ENCODE measurements around the gene HBS1L.

The HBS1L gene

DNA sequence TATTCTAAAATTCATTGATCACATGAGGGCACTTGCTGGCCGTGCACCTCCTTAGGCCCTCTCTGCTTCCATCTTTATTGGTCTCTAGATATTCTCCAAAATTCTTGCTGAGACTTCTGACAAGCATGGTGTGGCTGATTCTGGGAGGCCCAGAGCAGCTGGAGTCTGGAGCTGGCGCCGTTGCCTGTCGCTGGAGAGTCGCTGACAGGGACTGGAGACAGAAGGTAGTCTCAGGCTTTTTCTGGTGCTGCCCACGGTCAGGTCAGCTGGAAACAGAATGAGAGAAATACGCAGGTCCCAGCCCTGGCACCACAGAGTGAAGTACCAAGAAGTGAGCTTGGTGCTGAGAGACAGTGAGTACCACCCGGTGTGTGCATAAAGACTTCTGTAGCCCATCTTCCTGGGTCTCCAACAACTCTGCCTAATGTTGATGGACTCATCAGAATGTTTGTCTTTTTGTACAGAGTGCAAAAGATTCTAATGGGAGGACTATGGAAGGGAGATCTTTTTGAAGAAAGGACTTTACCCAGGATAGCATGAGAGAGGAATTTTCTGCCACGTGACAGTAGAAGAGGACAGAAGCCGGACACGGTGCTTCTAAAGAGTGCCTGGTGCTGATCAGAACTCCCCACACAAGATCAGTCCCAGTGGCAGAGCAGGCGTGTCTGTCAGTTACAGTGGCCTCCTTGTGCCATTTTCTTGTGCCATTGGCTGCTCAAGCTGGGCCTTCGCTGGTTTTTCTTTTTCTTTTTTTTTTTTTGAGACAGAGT lies 102.9 kb downstream of the HBS1L start:
- DNase-seq (ENCODE audit: low read depth in 2 of 2): no peak

DNA sequence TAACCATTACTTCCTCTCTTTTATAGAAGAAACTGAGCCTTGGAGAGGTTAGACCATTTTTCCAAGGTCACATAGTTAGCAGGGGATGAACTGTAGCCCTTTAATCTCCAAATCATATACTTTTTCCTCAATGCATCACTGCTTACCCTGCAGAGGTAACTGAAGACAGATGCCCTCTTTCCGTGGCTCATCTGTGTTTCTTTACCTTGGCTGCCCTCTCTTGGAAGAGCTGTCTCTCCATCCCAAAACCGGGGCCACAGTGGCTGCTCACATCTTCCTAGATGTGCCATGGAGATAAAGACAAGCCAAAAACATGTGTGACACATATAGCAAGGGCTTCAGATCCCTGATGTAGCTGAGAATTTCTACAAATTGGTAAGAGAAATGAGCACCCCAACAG lies 104.1 kb downstream of the HBS1L start:
- DNase-seq (ENCODE audit: low read depth in 2 of 2): no peak

DNA sequence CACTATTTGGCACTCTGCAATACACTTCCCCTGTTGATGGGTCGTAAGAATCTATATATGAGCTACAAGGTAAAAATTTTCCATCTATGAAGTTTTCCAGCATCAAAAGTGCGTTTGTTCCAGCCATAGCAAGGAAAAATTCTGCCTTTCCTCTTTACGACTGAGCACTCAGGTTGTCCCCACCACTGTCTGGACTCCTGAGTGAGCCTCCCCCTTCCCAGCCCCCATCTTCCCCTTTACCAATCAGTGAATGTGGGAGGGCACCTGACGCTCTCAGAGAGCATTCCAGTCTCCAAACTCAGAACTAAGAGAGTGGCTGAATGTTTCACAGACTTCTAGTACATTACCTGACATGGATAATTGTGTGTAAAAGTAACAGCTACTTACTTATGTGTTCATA lies 104.7 kb downstream of the HBS1L start, which contains the start of gene ALDH8A1:
ALDH8A1 (minus strand) TSS at position 175 of the 400 bp plus-strand sequence; CDS start at position 127, 48 bp downstream.
- DNase-seq (ENCODE audit: low read depth in 2 of 2): no peak

DNA sequence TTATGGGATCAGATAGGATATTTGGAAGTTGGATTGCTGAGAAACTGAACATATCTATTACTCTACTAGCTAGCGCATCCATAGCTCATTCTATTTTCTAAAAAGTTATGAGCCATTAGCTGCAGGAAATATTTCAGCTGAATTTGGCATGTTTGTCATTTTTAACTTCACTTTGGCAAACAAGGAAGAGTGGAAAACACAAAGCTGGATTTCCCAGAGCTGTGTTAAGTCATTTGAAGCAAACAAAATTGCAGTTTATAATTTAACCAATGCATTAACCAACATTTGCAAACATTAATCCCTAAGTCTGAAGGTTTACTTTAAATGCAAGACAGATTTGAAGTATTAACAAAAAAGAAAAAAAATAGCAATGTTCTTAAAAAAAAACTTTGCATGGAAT lies 105.9 kb downstream of the HBS1L start:
- DNase-seq (ENCODE audit: low read depth in 2 of 2): no peak

DNA sequence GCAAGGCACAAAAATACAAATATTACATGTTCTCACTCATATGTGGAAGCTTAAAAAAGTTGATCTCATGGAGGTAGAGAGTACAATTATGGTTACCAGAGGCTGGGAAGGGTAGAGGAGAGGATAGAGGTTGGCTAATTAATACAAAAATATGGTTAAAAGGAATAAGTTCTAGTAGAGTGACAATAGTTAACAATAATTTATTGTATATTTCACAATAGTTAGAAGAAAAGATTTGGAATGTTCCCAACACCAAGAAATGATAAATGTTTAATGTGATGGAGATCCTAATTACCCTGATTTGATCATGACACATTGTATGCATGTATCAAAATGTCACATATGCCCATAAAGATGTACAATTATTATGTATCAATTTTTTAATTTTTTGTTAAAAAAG lies 106.5 kb downstream of the HBS1L start:
- no peak for DNase-seq (ENCODE audit: low read depth in 2 of 2)

DNA sequence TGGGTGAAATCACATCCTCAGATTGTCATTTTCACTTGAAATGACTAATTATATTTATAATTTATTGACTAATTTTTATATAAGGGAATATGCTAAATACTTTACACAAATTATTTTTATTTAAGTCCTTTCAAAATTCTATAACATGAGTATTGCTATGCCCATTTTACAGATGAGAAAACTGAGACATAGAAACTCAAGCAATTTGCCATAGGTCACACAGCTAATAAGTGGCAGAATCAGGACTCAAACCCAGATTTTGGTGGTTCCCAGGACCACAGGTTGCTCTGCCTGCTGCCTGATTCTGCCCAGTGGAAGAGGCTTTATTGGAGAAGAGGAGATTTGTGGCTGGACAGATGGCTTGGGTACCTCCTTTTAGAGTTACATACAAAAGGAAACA lies 109.6 kb downstream of the HBS1L start:
- DNase-seq (ENCODE audit: low read depth in 2 of 2): no peak

DNA sequence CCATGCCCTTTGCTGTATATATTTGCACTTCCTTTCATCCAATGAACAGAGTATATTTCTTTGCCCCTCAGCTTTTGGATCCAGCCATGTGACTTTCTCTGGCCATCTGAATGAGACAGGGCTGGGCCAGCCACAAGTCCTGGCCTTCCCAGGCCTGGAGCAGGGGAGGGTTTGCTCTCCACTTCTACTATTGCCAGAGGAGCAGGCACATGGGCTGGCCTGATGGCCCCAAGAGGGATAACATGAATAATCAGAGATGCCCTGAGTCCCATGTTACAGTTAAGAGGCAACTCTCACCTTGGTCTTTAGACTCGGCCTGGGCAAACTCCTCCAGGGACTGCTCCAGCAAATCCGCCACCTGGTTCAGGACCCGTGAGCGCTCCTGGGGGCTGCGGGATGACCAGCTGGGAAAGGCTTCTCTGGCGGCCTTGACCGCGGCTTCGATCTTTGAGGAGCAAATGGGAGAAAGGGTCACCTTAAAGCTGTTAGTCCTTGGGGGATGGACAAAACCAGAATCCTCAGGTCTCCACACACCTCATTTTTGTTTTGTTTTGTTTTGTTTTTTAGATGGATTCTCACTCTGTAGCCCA lies 111.0 kb downstream of the HBS1L start:
- no peak for DNase-seq (ENCODE audit: low read depth in 2 of 2)

DNA sequence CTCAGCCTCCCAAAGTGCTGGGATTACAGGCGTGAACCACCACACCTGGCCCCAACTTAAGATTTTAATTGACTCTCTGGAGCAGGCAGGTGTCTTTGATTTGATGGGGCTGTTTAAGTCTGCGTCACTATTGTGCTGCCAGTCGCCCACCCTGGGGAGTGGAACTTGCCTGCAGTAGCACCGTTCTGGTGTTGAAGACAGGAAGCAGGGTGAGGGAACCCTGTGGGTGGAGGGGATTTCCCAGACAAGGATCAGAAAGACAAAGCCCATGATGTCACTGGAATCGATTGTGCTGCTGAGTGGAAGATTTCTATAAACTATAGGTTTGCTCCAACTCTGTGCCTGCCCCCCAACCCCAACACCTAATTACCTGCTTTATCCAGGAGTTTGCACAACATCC lies 115.7 kb downstream of the HBS1L start:
- peak; percentile 55 to 67 for DNase-seq (ENCODE audit: low read depth in 2 of 2)

DNA sequence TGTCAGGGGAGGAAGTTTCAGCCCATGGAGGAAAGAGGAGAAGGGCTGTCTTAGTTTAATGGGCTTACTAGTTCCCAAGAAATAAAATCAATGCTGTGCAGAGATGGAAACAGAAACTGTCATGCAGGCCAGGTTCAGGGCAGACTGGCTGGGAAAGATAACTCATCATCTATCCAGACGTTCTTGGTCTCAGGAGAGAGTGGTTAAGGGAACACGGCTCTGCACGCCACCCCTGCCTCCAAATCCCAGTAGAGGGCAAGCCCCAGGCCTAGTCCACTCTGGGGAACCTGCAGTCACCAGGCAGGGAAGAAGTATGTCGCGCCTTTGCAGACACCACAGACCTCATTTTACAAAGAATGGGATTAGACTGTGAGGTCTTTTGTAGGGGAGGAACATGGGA lies 117.2 kb downstream of the HBS1L start:
- DNase-seq (ENCODE audit: low read depth in 2 of 2): no peak

DNA sequence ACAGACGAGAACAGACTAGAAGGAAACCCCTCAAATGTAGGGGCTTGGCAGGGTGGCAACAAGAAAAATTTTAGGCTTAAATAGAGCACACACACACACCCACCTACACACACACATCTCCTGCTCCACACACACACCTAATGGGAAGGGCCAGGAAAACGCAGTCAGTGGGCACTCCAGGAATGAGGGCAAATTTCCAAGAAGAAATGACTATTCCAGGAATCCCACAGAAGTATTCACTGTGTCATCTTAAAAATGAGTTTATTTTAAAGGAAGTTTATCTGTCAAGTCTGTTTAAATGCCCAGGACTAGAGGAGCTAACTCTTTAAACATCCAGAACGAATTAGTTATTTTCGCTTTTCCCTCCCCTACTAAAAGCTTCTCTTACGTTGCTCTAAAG lies 117.7 kb downstream of the HBS1L start:
- no peak for DNase-seq (ENCODE audit: low read depth in 2 of 2)

DNA sequence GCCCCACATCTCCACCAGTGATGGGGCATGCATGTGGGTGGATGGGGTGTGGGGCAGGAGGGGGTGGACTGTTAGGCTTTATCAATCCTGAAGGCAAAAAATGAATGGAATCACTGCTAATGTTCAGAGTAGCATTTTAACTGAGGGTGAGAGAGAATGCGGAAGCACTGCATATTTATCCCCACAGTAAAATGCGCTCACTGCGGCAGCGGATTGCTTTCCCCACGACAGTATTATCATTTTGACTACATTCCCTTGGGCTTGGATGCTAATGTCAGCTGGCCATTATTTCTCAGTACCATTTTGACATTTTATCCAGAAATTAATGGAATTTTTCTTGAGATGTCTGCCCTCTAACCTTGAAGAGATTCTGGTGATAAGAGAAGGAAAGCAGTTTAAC lies 118.1 kb downstream of the HBS1L start:
- no peak for DNase-seq (ENCODE audit: low read depth in 2 of 2)

DNA sequence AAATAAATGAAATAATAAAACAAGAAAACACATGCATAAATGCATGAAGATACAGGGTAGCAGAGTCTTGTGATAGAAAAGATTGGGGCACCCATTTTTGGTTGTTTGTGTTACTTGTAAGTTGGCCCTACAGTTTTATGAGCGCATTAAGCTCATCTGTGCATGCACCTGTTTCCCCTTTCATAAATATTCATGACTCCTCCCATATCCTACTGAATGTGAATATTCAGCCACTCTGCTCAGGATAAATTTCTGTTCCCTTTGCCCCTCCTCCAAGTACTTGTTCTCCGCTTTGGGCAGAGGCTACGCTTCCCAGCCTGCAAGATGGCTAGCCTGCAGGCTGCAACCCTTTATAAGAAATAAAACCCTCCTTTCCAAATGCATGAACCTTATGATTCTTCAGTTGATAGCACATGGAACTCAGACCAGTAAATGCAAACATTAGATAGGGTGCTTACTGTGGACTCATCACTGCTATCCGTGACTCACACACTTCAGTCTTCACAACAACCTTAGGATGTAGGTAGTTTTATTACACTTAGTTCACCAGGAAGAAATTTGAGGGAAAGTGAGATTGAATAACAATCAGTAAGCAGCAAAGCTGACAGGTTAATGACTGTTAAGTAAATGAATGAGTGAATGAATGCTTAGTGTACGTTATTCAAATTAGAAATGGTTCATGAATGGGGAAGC lies 119.7 kb downstream of the HBS1L start:
- no peak for DNase-seq (ENCODE audit: low read depth in 2 of 2)

DNA sequence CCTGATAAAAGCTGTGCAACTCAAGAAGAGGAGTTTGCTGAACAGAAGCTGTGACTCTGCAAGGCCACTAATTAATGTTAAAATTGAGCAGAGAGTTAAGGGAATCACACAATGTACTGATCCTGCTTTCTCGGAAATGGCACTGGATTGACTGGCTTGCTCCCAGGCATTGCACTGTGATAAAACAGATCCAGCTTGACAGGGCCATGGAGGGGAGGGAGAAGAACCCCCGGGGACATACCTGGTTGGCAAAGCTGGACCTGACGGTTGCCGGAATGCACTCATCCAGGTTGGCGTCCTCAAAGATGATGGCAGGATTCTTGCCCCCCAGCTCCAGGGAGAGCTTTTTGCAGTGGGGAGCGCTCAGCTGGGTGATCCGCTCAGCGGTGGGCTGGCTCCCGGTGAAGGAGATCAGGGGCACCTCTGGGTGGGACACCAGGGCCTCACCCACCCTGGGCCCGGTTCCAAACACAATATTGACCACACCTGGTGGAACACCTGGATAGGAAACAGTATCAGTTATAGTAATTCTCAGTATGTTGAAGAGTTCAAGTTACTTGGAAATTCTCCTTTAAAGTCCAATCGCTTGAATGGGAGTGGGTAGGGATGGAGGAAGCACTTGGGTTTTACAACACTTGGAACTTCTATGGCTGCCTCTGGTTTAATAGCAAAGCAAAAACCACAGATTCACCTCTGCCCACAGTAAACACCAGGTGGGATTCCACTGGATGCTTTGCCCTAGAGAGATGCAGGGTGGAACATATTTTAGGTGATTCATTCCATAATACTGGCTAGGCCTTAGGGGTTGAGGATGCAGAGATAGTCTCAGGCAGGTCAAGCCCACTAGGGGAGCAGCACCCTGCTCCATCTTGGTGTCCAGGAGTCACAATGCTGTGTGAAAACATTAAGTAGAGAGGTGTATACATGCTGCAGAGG lies 121.8 kb downstream of the HBS1L start:
- DNase-seq (ENCODE audit: low read depth in 2 of 2): no peak

DNA sequence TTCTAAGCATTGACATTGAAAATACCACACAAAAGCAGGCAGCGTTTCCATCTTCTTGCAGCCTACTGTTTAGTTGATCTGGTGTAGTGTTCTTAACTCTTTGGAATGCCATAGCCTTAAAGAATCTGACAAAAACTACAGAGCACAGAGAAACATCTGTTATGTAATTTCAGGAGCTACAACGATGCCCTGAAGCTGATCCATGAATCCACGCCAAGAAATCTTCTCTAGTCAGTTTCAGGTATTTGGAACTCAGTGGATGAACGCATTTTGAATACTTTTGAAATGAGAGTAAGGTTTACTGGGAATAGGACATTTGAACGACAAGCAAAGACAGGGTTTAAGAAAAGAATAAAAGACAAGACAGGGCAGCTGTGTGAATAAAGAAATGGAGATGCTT lies 122.5 kb downstream of the HBS1L start:
- DNase-seq (ENCODE audit: low read depth in 2 of 2): no peak

DNA sequence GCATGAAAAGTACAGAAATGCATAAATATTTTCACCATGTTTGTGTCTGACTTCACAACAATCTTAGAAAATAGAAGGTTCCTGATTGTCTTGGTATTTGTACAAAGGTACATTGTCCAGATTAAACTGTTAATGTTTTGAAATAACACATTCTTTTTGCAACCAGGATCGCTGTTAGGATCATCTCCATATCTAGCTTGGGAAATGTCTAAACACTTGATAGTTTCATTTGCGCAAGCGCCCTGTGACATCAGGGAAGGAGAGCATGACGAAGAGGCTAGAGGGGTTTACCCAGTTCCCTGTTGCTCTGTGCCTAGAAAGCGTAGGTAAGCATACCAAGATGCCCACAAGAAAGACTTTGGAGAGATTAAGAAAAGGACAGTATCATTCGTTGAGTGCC lies 124.2 kb downstream of the HBS1L start:
- no peak for DNase-seq (ENCODE audit: low read depth in 2 of 2)

DNA sequence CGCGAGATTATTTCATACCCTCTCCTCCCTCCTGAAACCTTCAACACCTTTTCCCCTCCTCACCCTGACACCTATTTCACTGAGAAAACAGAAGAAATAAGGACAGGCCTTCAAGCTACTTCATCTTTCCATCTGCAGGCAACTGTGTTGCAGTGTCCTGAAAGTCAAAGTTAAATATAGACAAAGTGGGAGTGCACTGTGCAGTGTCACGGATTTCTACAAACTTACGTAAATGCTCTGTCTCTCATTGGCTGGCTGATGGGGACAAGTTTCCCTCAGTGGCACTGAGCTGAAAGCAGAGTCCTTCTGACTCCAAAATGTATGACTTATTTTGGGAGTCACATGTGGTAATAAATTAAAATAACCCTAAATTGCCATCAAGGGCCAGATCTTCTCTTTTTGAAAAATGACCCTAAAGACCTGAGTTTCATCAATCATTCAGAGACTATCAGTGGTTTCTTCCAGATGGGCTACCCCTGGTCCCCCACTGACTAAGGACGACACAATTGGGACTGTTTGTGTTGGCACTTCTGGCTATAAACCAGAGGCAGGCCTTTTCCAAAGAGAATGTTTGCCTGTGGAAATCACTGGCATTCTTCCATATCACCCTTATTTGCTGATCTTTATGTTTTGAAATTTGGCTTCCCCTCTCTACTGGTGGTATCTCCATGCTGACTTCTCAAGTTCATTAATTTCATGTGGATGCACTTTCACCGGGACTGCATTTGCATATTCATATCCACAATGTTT lies 126.3 kb downstream of the HBS1L start:
- no peak for DNase-seq (ENCODE audit: low read depth in 2 of 2)

DNA sequence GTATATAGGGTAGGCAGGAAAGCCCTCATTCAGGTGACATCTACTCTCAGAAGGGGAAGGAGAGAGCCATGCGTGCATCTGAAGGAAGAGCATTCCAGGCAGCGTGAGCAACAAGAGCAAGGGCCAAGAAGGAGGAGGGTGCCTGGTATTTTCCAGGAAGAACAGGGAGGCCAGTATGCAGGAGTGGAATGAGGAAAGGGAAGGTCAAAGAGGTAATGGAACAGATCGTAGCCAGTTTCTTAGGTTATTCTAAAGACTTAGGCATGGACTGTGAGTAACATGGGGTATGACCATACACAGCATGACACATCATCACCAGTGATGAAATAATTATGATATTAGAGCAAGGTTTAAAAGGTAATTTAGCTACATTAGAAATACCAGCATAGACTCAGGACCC lies 128.8 kb downstream of the HBS1L start:
- no peak for DNase-seq (ENCODE audit: low read depth in 2 of 2)

DNA sequence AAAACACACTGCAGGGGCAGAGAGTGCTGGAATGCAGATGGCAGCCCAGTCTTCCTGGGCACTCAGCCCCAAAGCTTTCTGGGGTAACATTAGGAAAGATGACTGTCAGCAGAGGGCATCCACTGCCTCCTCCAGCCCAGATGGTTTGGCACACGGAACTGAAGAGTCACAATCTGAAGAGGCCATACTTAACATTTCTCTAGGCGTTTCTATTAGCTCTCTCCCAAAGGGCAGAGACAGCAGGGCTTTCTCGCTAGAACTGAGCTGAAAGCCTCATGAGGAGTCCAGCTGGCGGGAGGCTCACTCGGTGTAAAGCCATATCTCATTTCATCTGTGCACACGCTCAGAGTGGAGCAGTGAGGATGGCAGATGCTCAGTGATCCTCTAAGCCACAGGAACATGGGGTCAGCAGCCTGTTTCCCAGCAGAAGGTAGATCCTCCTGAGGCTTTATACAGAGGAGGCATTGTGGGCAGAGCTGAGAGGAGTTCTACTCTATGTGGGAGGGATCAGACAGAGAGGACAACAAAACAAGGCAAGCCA lies 132.8 kb downstream of the HBS1L start:
- DNase-seq (ENCODE audit: low read depth in 2 of 2): no peak

DNA sequence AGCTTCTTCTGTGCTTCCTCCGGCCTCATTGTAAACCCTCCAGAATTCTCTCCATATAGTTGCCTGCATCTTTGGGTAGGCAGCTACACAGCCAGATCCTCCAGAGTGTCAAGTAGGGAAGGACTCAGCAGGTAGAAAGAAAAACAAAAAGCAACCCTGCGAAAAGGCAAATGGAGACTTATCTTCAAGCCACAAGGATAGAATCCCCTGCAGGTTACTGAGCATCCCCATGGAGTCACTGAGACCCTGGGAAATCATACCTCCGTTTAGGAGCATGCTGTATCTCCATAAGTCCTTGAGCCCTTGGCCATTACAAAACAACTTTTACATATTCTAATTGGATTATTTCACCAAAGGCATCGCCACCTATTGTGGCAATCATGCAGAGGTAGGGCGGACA lies 133.3 kb downstream of the HBS1L start:
- DNase-seq (ENCODE audit: low read depth in 2 of 2): no peak

DNA sequence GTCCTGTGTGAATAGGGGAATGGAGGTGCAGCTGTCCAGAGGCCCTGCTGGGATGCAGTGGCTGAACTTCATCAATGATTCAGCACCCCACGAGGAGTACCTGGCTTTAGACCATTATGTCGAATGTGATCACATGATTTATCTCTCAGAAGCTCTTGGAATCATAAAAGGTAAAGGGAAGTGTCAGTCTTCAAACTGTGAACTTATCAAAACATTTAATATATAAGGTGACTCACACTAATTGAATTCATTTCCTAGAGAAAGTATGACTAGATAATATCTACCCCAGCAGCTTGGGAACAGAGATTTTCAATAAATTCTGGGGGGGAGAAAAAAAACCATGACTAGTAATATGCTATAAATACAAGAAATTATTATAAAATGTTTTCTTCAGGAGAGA lies 134.2 kb downstream of the HBS1L start:
- no peak for DNase-seq (ENCODE audit: low read depth in 2 of 2)

DNA sequence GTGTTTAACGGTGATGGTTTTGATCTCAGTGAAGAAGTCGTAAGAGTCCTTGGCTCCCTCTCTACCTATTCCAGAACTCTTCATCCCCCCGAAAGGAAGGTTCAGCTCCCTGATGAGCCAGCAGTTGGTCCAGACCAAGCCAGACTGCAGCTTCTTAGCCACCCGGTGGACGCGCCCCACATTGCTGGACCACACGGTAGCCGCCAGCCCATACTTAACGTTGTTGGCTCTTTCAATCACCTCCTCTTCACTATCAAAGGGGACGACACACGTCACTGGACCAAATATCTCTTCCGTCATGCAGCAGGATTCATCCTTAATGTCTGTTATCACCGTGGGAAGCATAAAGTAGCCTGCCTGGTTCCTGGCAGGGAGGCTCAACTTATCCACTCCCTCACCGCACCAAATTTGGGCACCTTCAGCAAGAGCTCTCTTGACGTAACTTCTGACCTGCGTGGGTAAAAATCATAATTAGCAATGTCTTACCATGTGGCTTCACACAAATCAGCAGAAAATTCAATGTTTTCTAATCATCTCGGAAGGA lies 136.1 kb downstream of the HBS1L start:
- DNase-seq (ENCODE audit: low read depth in 2 of 2): no peak
